ENCODE measurements around the gene HOOK2.
A peak's percentile ranks its signal among the peaks of the same experiment; 100 is the strongest.

The HOOK2 gene

GRCh38 chr19:12749938-12750521, 25.3 kb downstream of the HOOK2 start:
- no peak overlapping the region for H3K4me3 ChIP-seq (ENCODE audit: low read length)
- no peak overlapping the region for H3K27ac ChIP-seq (ENCODE audit: low read depth, low read length)
- H3K4me2 ChIP-seq (ENCODE audit: low read length): peak overlapping the region; percentile 16; the same call in 1 of the 2 replicates

GRCh38 chr19:12748489-12748888, 26.9 kb downstream of the HOOK2 start:
- no peak overlapping the region for H3K27ac ChIP-seq (ENCODE audit: low read depth, low read length)
- no peaks in the 10 kb centered on the region for H3K79me2 ChIP-seq (ENCODE audit: control insufficient read depth, low read length)
- no peaks in the 10 kb centered on the region for H4K20me1 ChIP-seq (ENCODE audit: control insufficient read depth, insufficient read depth, low read depth, low read length)
- H3K4me2 ChIP-seq (ENCODE audit: low read length): no peak overlapping the region
- no peaks in the 10 kb centered on the region for H3K9me3 ChIP-seq (ENCODE audit: control insufficient read depth, insufficient read depth, low read length)
- H3K36me3 ChIP-seq (ENCODE audit: control insufficient read depth, low read length): peaks cover 33% of the 10 kb centered on the region
- TF ChIP-seq EZH2phosphoT487 (IDR thresholded peaks at IDR 0.05; ENCODE audit: borderline replicate concordance, low read length): no peak
- TF ChIP-seq CTCF (IDR thresholded peaks at IDR 0.05; ENCODE audit: low read depth, low read length, poor library complexity, severe bottlenecking): no peak
- H3K4me3 ChIP-seq (ENCODE audit: low read length): no peak overlapping the region
- no peaks in the 10 kb centered on the region for H3F3A ChIP-seq (ENCODE audit: control insufficient read depth, insufficient read depth)
- peaks cover 25% of the 10 kb centered on the region for H3K27me3 ChIP-seq (ENCODE audit: control insufficient read depth, low read length)
- no peaks in the 10 kb centered on the region for H3K9me2 ChIP-seq (replicated peaks; ENCODE audit: control insufficient read depth, low read length)
- H3K4me1 ChIP-seq (ENCODE audit: control insufficient read depth, low read length): peaks cover 10% of the 10 kb centered on the region

More at GRCh38 chr19:12749938-12750521, 25.3 kb downstream of the HOOK2 start:
- no peaks in the 10 kb centered on the region for H3F3A ChIP-seq (ENCODE audit: control insufficient read depth, insufficient read depth)
- no peaks in the 10 kb centered on the region for H3K9me2 ChIP-seq (replicated peaks; ENCODE audit: control insufficient read depth, low read length)
- peaks cover 30% of the 10 kb centered on the region for H3K36me3 ChIP-seq (ENCODE audit: control insufficient read depth, low read length)
- no peak for TF ChIP-seq CTCF (IDR thresholded peaks at IDR 0.05; ENCODE audit: low read depth, low read length, poor library complexity, severe bottlenecking)
- TF ChIP-seq EZH2phosphoT487 (IDR thresholded peaks at IDR 0.05; ENCODE audit: borderline replicate concordance, low read length): no peak
- peaks cover 26% of the 10 kb centered on the region for H3K27me3 ChIP-seq (ENCODE audit: control insufficient read depth, low read length)
- no peaks in the 10 kb centered on the region for H3K9me3 ChIP-seq (ENCODE audit: control insufficient read depth, insufficient read depth, low read length)
- H3K4me1 ChIP-seq (ENCODE audit: control insufficient read depth, low read length): peaks cover 10% of the 10 kb centered on the region
- no peaks in the 10 kb centered on the region for H3K79me2 ChIP-seq (ENCODE audit: control insufficient read depth, low read length)
- no peaks in the 10 kb centered on the region for H4K20me1 ChIP-seq (ENCODE audit: control insufficient read depth, insufficient read depth, low read depth, low read length)

- no peak overlapping the region for H3K27ac ChIP-seq (ENCODE audit: low read depth, low read length)
- H3F3A ChIP-seq (ENCODE audit: control insufficient read depth, insufficient read depth): no peaks in the 10 kb centered on the region
Measured at GRCh38 chr19:12745166-12745897, 30.0 kb downstream of the HOOK2 start.

More at GRCh38 chr19:12745166-12745897, 30.0 kb downstream of the HOOK2 start:
- Histone ChIP-seq H4K20me1 (ENCODE audit: control insufficient read depth, insufficient read depth, low read depth, low read length) (no peaks in the 10 kb centered on the region), H3K4me1 (ENCODE audit: control insufficient read depth, low read length) (peaks cover 9% of the 10 kb centered on the region), H3K9me3 (ENCODE audit: control insufficient read depth, insufficient read depth, low read length) (no peaks in the 10 kb centered on the region), H3K4me2 (ENCODE audit: low read length) (no peak overlapping the region), H3K27me3 (ENCODE audit: control insufficient read depth, low read length) (peaks cover 4% of the 10 kb centered on the region), H3K36me3 (ENCODE audit: control insufficient read depth, low read length) (peaks cover 33% of the 10 kb centered on the region), H3K79me2 (ENCODE audit: control insufficient read depth, low read length) (no peaks in the 10 kb centered on the region), H3K9me2 (replicated peaks; ENCODE audit: control insufficient read depth, low read length) (no peaks in the 10 kb centered on the region), H3K4me3 (ENCODE audit: low read length) (no peak overlapping the region)
- TF ChIP-seq CTCF (IDR thresholded peaks at IDR 0.05; ENCODE audit: low read depth, low read length, poor library complexity, severe bottlenecking) (no peak), EZH2phosphoT487 (IDR thresholded peaks at IDR 0.05; ENCODE audit: borderline replicate concordance, low read length) (no peak)
